Amygdala (tissue), 56 donors: ENCODE measurements around the gene TSSC4.

Experiments
- DNase-seq, 56 donors: peaks; one replicate each; lab custom pipeline; 2025; lab: John Stamatoyannopoulos, UW

The TSSC4 gene

DNA sequence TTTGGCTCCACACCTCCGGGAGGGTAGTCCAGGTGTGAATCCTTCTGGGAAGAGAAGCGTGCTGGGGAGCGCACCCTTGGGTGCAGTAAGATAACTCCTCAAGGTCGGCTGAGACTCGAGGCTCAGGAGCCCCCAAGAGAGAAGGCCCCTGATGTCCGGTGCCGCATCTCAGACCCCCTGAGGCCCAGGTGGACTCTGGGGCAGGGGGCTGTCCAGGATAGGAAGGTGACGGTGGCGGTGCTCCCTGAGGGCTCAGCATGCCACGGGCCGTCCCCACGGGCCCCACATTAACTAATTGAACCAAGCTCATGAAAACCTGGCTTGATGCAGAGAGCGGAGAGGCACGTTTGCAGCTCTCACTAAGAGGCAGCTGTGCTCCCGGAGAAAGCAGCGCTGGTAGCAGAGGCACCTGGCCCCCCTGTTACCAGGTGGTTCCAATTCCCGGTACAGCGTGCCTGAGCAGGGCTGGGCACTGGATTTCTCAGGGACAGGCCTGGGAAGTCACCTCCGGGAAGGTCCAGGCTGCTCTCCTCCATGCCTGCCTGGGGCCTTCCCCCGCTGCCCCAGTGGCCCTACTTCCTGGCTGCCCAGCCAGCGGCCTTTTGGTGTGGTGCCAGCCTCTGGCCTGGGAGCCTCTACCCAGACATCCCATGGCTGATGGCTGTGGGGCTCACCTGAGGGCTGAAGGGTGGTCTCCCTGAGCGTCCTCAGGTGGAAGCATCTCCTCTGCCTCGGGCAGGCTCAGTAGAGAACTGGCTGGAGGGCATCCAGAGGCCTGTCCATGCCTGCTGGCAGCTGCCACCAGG, 45.4 kb downstream of the TSSC4 start:
- no peak for DNase-seq

DNA sequence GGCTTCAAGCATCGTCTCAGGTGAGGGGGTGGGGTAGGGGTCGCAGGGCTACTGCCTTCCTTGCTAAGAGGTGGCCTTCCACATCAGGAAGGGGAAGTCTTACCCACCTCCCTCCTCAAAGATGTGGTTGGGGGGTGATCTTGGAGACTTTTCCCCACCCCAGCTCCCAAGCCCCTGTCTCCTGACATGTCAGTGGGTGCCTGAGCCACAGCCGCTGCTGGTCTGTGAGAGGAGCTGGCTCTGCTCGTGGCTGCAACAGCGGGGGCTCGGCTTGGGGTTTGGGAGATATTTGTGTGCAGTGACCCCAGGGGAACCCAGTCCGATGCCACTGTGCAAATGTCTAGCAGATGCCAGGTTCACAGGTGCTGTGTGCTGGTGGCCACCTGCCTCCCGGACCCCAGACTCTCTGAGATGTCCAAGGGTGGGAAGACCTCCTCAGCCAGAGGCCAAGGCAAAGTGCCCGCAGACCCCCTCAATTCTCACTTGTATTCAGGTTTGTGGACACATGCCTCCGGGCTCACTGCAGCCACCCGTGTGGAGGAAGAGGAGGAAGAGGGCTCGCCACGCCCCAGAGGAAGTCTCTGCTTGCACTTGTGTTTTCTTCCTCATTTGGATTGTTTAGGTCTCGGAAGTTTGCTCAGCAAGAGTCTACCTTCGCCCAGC, 46.2 kb downstream of the TSSC4 start:
- peak in 2 of 56 donors; percentile 25 to 27 for DNase-seq

DNA sequence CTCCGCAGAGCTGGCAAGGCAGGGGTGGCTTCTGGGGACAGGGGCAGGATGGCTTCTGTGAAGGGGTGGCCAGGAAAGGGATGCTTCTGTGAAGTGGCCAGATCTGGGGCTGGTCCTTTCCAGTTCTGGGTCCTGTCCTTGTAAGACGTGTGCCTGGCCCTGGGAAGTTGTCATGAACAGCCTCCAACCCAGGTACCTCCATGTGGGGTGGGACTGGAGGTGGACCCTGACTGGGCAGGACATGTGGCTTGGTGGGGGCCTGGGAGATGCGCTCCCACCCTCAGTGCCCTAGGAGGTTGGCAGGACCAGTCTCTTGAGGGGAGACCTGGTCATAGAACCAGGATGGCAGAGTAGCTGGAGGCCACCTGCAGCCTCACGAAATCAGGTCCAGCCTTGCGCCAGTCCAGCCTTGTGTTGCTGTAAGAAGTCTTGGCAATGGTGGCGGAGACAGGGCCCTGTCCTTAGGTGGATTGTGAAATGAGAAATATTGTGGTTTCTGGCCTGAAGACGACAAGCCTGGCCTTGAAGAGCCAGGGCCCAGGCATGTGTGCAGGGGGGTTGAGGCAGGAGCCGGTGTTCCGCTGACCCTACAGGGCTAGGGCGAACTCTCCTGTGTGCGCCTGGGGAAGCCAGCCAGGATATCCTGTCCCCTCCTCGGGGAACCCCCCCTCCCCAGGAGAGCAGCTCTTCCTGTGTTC, 46.9 kb downstream of the TSSC4 start:
- no peak for DNase-seq

DNA sequence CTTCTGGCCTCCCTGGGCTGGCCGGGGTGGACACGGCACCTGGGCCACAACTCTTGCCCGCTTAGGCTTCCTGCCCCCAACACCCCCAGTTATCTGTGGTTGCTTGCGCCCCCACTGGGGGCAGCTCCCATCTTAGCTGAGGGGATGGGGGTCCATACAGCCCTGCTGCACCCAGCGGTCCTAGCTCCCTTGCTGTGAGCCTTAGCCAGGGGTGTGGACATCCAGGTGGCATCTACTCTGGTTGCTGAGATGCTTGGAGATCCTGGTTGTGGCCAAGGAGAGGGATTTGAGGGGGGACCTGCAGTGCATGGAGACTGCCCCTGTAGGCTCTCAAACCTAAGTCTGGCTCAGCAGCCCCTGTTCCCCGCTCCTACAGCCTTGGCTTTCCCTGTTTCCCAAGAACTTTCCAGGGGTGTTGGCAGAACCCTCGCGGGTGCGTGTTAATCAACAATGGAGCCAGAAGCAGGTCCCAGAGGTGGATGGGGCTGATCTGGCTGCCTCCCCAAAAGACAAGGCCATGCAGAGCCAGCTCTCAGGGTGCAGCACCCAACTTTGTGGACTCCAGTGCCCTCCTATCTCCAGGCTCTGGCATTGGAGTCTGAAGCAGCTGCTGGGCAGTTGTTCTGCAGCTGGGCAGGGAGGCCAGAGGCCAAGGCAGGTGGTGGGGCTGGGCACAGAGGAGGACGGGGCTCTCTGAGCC, 47.6 kb downstream of the TSSC4 start:
- DNase-seq: no peak

DNA sequence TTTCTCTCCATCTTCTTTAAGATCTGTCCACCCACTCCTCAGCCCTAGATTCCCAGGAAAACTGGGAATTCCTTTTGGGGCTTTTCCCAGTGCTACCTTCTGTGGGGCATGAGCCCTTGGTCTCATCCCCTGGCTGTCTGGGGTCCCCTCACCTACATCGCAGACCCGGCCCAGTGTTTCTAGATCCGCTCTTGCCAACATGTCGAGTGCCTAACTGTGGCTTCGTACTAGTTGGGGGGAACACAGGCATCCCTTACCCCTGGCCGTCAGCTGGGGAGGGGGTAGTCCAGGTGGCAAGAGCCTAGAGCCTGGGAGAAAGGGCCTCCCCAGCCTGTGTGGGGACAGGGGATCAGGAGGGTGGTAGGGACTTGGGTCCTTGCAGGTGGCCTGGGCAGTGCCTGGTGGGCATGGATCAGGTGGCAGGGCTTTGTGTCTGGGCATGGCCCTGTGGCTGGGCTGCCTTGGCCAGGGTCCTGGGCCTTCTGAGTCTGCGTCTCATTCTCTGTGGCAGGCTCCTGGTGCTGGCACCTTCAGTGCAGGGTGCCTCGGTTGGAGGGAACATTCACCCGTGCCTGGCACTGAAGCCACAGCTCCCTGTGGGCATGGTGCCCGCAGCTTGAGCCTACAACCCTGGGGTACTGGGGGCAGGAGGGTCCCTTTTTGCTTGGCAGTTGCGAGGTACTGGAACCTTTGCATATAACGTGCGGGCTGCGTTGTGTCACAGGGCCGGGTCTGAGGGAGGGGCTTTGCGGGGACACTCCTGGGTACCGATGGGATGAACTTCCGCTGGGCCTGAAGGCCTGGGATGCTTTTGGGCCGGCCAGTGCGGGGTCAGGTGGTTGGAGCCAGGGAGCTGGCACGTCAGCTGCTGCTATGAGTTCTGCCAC, 48.4 kb downstream of the TSSC4 start:
- no peak for DNase-seq

DNA sequence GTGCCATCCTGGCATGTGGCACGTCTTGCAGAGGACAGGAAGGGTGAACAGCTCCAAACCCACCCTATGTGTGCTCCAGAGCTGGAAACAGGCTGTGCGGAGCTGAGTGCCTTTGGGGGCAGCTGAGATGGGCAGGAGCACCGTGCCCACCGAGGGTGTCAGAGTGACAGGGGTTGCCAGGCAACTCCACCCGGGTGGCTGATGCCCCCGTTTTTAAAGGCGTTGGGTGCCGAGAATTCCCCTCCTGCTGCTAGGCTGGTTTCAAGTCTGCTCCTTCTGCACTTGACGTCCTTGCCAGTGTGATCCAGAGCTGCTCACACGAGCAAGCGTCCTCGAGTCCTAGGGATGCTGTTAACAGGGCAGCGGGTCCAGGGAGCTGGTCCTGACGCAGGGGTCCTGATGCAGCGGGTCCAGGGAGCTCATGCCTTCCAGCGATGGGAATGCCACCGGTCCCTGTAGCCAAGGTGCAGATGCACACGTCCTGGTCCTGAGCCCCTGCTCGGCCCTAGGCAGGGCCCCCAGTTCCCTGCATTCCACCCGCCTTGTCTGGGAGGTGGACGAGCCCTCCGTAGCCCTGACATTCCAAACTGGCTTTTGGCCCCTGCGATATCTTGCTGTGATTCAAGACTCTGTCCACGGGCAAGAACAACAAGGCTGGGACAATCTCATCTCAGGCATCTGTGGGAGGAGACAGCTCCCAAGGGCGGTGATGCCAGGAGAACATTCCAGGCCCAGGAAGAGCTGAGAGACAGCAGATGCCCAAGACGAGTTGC, 49.2 kb downstream of the TSSC4 start:
- no peak for DNase-seq

DNA sequence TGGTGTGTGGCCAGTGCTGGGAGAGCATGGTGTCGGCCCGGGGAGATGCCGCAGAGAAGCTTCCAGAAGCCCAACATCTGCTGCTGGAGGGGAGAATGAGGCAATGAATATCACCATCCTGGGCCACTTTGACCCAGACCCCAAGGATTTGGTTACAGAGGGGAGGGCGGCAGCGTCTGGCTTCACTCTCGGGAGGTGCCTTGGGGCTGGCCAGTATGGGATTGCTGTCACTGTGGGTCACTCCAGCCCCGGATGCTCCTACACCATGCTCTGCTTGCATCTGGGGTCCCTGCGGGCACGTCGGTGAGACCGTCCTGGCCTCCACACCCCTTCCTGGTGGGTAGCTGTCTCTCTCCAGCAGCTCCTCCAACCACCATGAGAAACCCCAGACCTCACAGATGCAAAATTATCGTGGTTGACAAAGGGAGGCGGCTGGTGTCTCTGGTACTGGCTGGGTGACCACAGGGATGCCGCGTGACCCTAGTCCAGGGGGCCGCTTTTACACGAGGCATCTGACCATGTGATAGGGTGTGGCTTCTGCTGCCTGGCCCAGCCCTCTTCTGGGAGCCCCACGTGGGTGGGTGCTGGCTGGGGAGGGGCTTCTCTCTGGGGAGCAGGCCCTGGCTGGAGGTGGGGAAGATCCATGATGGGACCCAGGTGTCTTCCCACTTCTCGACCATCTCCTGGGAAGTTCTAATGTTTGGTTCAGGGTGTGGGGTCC, 49.9 kb downstream of the TSSC4 start:
- DNase-seq: no peak

DNA sequence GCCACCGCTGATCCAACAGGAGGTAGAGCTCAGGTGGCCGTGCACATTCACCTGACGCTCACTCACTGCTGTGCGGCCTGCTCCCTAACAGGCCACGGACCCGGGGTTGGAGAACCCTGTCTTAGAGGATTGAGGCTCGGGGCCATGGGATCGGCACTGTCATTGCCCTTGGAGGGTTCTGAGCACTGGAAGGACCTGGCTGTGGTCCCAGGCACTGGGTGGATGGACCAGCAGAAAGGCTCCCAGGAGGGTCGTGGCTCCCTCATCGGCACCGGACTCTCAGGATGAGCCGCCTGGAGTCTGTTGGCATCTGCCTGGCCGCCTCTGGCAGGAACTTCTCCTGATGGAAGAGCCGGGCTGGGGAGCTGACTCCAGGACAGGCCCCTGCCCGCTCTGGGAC, 50.8 kb downstream of the TSSC4 start:
- DNase-seq: no peak

DNA sequence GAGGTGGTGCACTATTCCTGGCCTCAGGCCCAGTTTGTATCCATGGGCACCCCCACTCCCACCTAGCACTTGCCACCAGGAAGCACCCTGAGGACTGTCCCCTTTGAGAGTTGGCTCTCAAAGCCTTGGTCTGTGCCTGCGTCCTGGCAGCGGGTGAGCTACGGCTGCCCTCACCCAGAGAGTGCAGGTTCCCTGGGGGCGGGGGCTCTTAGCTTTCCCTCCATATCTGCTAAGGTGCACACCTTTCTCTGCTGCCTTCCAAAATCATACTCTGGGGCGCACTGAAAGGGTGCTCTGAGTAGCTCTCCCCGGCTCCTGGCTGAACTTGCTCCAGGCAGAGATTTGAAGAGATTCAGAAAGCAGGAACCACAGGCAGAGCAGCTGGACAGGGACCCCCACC, 51.4 kb downstream of the TSSC4 start:
- DNase-seq: no peak

DNA sequence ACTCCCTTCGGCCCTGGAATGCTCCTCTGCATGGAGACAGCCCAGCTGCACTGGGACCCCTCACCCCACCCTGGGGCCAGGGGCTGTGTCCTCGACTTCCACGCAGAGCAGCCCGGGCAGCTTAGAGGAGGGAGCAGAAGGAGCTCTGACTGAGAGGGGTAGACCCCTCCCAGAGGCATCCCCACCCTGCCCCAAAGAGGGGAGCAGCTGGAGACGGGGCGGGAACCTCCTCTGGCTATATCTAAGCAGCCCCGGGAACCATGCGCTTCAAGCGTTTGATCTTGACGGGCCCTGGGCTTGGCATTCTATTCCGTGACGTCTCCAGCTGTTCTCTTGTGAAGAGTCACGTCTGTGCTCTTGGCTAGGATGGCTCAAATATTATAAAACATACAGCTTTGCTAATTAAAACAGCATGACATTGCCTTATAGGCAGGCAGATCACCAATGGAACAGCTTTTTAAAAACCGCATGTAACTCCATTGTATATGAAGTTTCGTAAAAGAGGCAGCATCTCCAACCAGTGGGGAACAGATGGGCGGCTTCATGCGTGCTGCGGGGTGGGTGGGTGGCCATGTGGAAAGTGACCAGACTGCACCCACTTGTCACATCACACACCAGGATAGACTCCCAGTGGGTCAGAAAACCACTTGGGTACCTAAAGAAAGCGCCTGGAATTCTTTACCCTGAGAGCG, 51.9 kb downstream of the TSSC4 start:
- no peak for DNase-seq

DNA sequence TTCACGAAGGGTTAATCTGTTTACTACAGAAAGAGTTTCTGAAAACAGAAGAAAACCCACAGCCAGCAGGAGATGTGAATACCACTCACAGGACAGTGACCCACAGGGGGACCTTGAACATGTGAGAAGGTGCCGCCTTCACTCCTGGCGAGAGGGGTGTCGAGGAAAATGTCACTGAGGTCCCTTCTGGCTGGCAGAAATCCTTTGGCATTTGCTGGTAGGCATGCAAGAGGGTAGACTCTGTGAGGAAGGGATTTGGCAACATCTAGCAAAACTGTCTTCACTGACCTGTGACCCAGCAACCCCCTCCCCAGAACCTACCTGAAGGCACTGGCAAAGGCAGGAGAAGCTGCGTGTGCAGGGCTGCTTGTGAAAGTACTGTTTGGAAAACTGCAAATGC, 52.9 kb downstream of the TSSC4 start:
- DNase-seq: no peak
